ENCODE measurements around the gene ERFE.

- TF ChIP-seq POLR2AphosphoS5 (IDR thresholded peaks at IDR 0.05) (no peak), POLR2A (IDR thresholded peaks at IDR 0.05) (no peak)
These were observed 5.7 kb upstream of the ERFE start for GRCh38 chr2:238152771-238153688.

Measured in gastroesophageal sphincter (tissue), 2 donors.